GM04504 (cell line): ENCODE measurements around the gene EIF4A3.

Experiments
- DNase-seq: peaks from one replicate; pipeline ENCODE4 v3.0.0-alpha.2; 2012; ENCODE audit warnings: low read depth

EIF4A3 gene

GRCh38 chr17:80147035-80147822, at the start of gene EIF4A3:
TSS of gene EIF4A3 (minus strand) at chr17:80147128. CDS start at chr17:80146961, 167 bp downstream.
- DNase-seq = peak; percentile 97

GRCh38 chr17:80196652-80197051, 49.7 kb upstream of the EIF4A3 start:
- no peak for DNase-seq

- no peak for DNase-seq
These were observed 49.0 kb upstream of the EIF4A3 start for GRCh38 chr17:80195671-80196529.

GRCh38 chr17:80195141-80195540, 48.2 kb upstream of the EIF4A3 start:
- no peak for DNase-seq

GRCh38 chr17:80191865-80192661, 45.1 kb upstream of the EIF4A3 start:
- no peak for DNase-seq

- no peak for DNase-seq
These were observed 44.3 kb upstream of the EIF4A3 start for GRCh38 chr17:80191192-80191591.

GRCh38 chr17:80190716-80191115, 43.8 kb upstream of the EIF4A3 start:
- no peak for DNase-seq

- DNase-seq = no peak
These were observed 42.7 kb upstream of the EIF4A3 start for GRCh38 chr17:80189611-80190010.

- DNase-seq = peak; percentile 8
These were observed 40.6 kb upstream of the EIF4A3 start for GRCh38 chr17:80187515-80187941.

- no peak for DNase-seq
These were observed 40.2 kb upstream of the EIF4A3 start for GRCh38 chr17:80187090-80187489.

- DNase-seq = no peak
These were observed 39.0 kb upstream of the EIF4A3 start for GRCh38 chr17:80185968-80186367.

- DNase-seq = no peak
These were observed 37.4 kb upstream of the EIF4A3 start for GRCh38 chr17:80184423-80184714.

- DNase-seq = no peak
These were observed 36.9 kb upstream of the EIF4A3 start for GRCh38 chr17:80183581-80184422.

- no peak for DNase-seq
These were observed 35.9 kb upstream of the EIF4A3 start for GRCh38 chr17:80182845-80183223.

- no peak for DNase-seq
These were observed 35.4 kb upstream of the EIF4A3 start for GRCh38 chr17:80182118-80182844.

- no peak for DNase-seq
These were observed 34.5 kb upstream of the EIF4A3 start for GRCh38 chr17:80181431-80181830.

GRCh38 chr17:80180192-80180591, 33.3 kb upstream of the EIF4A3 start:
- no peak for DNase-seq

GRCh38 chr17:80177986-80178595, 31.2 kb upstream of the EIF4A3 start:
- DNase-seq = no peak

GRCh38 chr17:80176757-80177156, 29.8 kb upstream of the EIF4A3 start:
- no peak for DNase-seq

GRCh38 chr17:80173916-80174315, 27.0 kb upstream of the EIF4A3 start:
- DNase-seq = no peak
